HEK293T (cell line): Measurements from ENCODE around the gene BMPR1B.

Source experiments
- CTCF ChIA-PET: fragments of 350-600 bp; formaldehyde crosslinking; extraction: SDS; loops from one replicate; lab custom pipeline; 2021; ENCODE audit warnings: antibody characterized with exemption, inconsistent platforms; lab: Yijun Ruan, JAX
- POLR2A ChIA-PET: fragments of 350-600 bp; formaldehyde crosslinking; extraction: SDS; loops from one replicate; lab custom pipeline; 2020; ENCODE audit warnings: antibody characterized with exemption, inconsistent platforms; lab: Yijun Ruan, JAX
- DNase-seq: peaks from one replicate; pipeline ENCODE4 v3.0.0; 2012; ENCODE audit warnings: mixed read lengths; ENCODE audit errors: extremely low spot score
- ARNT ChIP-seq: fragments of 450-650 bp; IDR thresholded peaks from 2 replicates; pipeline ENCODE4 v1.6.1; 2017; ENCODE audit warnings: mild to moderate bottlenecking
- BHLHE40 ChIP-seq: fragments of 450-650 bp; IDR thresholded peaks from 2 replicates; pipeline ENCODE4 v1.6.1; 2016; ENCODE audit warnings: mild to moderate bottlenecking, moderate library complexity, borderline replicate concordance
- CTBP1 ChIP-seq: fragments of 450-650 bp; IDR thresholded peaks from 2 replicates; pipeline ENCODE4 v1.6.1; 2016; ENCODE audit warnings: borderline replicate concordance
- ELF4 ChIP-seq: fragments of 450-650 bp; IDR thresholded peaks from 2 replicates; pipeline ENCODE4 v1.6.1; 2017; ENCODE audit warnings: antibody characterized with exemption
- FOXA1 ChIP-seq: fragments of 450-650 bp; IDR thresholded peaks from 2 replicates; pipeline ENCODE4 v1.6.1; 2016; ENCODE audit warnings: mild to moderate bottlenecking
- FOXK2 ChIP-seq: fragments of 450-650 bp; IDR thresholded peaks from 2 replicates; pipeline ENCODE4 v1.6.1; 2016; ENCODE audit warnings: mild to moderate bottlenecking
- FOXM1 ChIP-seq: fragments of 450-650 bp; IDR thresholded peaks from 2 replicates; pipeline ENCODE4 v1.6.1; 2017; ENCODE audit warnings: mild to moderate bottlenecking, borderline replicate concordance
- HDGF ChIP-seq: fragments of 450-650 bp; IDR thresholded peaks from 2 replicates; pipeline ENCODE4 v1.6.1; 2017; ENCODE audit warnings: antibody characterized with exemption, borderline replicate concordance
- L3MBTL2 ChIP-seq: fragments of 450-650 bp; conservative IDR thresholded peaks from 2 replicates; pipeline ENCODE4 v1.6.1; 2016; ENCODE audit warnings: mild to moderate bottlenecking
- LEF1 ChIP-seq: fragments of 450-650 bp; IDR thresholded peaks from 2 replicates; pipeline ENCODE4 v1.6.1; 2017; ENCODE audit warnings: mild to moderate bottlenecking, borderline replicate concordance
- NFRKB ChIP-seq: fragments of 450-650 bp; IDR thresholded peaks from 2 replicates; pipeline ENCODE4 v1.6.1; 2016; ENCODE audit warnings: mild to moderate bottlenecking, moderate library complexity
- PKNOX1 ChIP-seq: fragments of 450-650 bp; IDR thresholded peaks from 2 replicates; pipeline ENCODE4 v1.6.1; 2016
- SP1 ChIP-seq: fragments of 450-650 bp; IDR thresholded peaks from 2 replicates; pipeline ENCODE4 v1.6.1; 2017
- SUZ12 ChIP-seq: fragments of 450-650 bp; IDR thresholded peaks from 2 replicates; pipeline ENCODE4 v1.6.1; 2016; ENCODE audit warnings: mild to moderate bottlenecking
- TARDBP ChIP-seq: fragments of 450-650 bp; IDR thresholded peaks from 2 replicates; pipeline ENCODE4 v1.6.1; 2016
- ZNF384 ChIP-seq: fragments of 450-650 bp; IDR thresholded peaks from 2 replicates; pipeline ENCODE4 v1.6.1; 2016

BMPR1B gene

GRCh38 chr4:94909645-94910044, 151.9 kb downstream of the BMPR1B start:
- ChIA-PET CTCF (no interaction called here), POLR2A (no interaction called here)
- no peak for DNase-seq
- TF ChIP-seq HDGF (no peak), BHLHE40 (no peak), ELF4 (no peak), CTBP1 (no peak), NFRKB (no peak)

GRCh38 chr4:94911106-94911505, 153.4 kb downstream of the BMPR1B start:
- CTCF ChIA-PET: interaction anchor here (0.9 kb wide), 1 partner anchor 9 kb away, joined by 4 read pairs; no protein-coding TSS in a partner anchor
- POLR2A ChIA-PET: no interaction called here
- TF ChIP-seq FOXA1: no peak
- TF ChIP-seq HDGF: no peak
- TF ChIP-seq L3MBTL2: no peak
- no peak for TF ChIP-seq LEF1
- TF ChIP-seq TARDBP: no peak
- no peak for TF ChIP-seq PKNOX1
- TF ChIP-seq ELF4: no peak
- TF ChIP-seq SUZ12: no peak
- TF ChIP-seq FOXK2: no peak
- TF ChIP-seq BHLHE40: no peak
- TF ChIP-seq NFRKB: no peak
- TF ChIP-seq ZNF384: no peak
- TF ChIP-seq CTBP1: no peak
- TF ChIP-seq FOXM1: no peak
- no peak for DNase-seq

GRCh38 chr4:94912606-94913005, 154.9 kb downstream of the BMPR1B start:
- POLR2A ChIA-PET: no interaction called here
- TF ChIP-seq SUZ12 (no peak), FOXM1 (no peak), FOXK2 (no peak), L3MBTL2 (no peak), TARDBP (no peak), ARNT (no peak), BHLHE40 (no peak), HDGF (no peak), NFRKB (no peak), ZNF384 (no peak), CTBP1 (no peak), LEF1 (no peak), PKNOX1 (no peak), ELF4 (no peak), SP1 (no peak), FOXA1 (no peak)
- CTCF ChIA-PET: interaction anchor here (0.6 kb wide), 1 partner anchor 27 kb away, joined by 7 read pairs; no protein-coding TSS in a partner anchor
- DNase-seq: no peak

GRCh38 chr4:94913316-94913715, 155.6 kb downstream of the BMPR1B start:
- no peak for DNase-seq
- TF ChIP-seq CTBP1: no peak
- TF ChIP-seq L3MBTL2: no peak
- no peak for TF ChIP-seq HDGF
- TF ChIP-seq NFRKB: no peak
- TF ChIP-seq ZNF384: no peak
- no peak for TF ChIP-seq ELF4
- no peak for TF ChIP-seq SUZ12
- TF ChIP-seq BHLHE40: no peak
- TF ChIP-seq ARNT: no peak
- TF ChIP-seq SP1: no peak
- TF ChIP-seq LEF1: no peak
- no peak for TF ChIP-seq FOXK2
- CTCF ChIA-PET: no interaction called here
- POLR2A ChIA-PET: no interaction called here

GRCh38 chr4:94917146-94917545, 159.4 kb downstream of the BMPR1B start:
- CTCF ChIA-PET: no interaction called here
- POLR2A ChIA-PET: no interaction called here

GRCh38 chr4:94918543-94918942, 160.8 kb downstream of the BMPR1B start:
- ChIA-PET POLR2A (no interaction called here), CTCF (no interaction called here)
- TF ChIP-seq FOXA1 (no peak), BHLHE40 (no peak), FOXK2 (no peak), ARNT (no peak), L3MBTL2 (no peak), SP1 (no peak), ELF4 (no peak), ZNF384 (no peak), CTBP1 (no peak), NFRKB (no peak), FOXM1 (no peak), SUZ12 (no peak), HDGF (no peak), TARDBP (no peak), PKNOX1 (no peak), LEF1 (no peak)
- no peak for DNase-seq

More at GRCh38 chr4:94917146-94917545, 159.4 kb downstream of the BMPR1B start:
- no peak for DNase-seq
- TF ChIP-seq HDGF (no peak), CTBP1 (no peak), ARNT (no peak), FOXM1 (no peak), SUZ12 (no peak), NFRKB (no peak), LEF1 (no peak), ELF4 (no peak), TARDBP (no peak), BHLHE40 (no peak), SP1 (no peak), PKNOX1 (no peak), FOXK2 (no peak), L3MBTL2 (no peak), ZNF384 (no peak)
